Measurements from ENCODE around the gene NDUFS6. TPM values are rescaled to one million over a fixed set of nuclear protein-coding genes. Genes with fewer than 3 reads are reported as not detected.

The NDUFS6 gene
- total RNA-seq, 4 donors from 2014 or later = 26.5 to 36.9 (median 34.5) TPM

DNA sequence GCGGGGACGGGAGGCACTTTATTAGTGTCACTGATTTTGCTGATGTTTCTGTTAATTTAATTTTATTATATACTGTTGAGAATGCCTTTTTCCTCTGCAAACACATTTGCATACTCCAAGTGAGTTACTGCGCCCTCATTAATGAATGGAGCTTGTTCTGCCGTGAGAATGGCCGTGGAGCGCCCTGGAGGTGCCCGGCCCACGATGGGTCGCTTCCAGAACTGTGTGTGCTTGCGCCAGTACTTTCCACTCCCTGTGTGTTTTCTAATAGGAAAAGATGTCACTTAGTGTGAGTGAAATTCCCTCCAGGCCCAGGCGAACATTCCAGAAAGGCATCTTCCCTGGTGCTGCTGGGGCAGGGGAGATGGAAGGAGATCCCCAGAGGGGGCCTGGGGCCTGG, 30.1 kb downstream of the NDUFS6 start:
- TF ChIP-seq CTCF (IDR thresholded peaks at IDR 0.05; ENCODE audit: low read depth) = no peak

GRCh38 chr5:1831677-1832313, 30.6 kb downstream of the NDUFS6 start:
- TF ChIP-seq CTCF (IDR thresholded peaks at IDR 0.05; ENCODE audit: low read depth) = no peak

GRCh38 chr5:1832511-1833250, 31.5 kb downstream of the NDUFS6 start:
- TF ChIP-seq CTCF (IDR thresholded peaks at IDR 0.05; ENCODE audit: low read depth) = no peak

DNA sequence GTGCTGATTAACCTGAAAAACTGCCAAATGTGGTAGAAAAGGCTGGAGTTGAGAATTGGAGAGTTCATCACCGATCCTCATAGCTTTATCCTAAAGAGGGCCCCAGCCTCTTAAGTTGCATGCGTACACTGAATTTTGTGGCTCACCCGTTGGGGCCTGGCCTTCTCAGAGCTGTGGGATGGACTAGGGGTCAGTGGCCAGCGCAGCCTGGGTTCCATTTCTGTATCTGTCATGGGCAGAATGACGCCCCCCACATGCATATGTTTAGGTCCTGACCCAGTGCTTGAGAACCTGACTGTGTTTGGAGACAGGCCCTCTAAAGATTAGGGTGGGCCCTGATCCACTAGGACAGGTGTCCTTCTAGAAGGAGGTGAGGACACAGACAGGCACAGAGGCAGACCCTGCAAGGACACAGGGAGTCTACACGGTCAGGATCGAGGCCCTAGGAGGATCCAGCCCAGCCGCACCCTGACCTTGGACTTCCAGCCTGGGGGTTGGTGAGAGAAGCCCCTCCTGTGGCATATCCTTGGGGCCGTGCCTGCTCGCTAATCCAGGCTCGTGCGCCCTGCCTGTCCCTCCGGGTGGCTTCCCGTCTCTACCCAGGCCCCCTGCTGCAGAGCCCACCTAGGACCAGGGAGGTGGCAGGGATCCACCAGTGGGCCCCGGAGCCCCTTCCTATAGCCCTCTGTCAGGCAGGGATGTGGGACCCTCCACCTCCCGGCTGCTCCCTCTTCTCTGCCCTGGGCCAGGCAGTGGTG, 32.2 kb downstream of the NDUFS6 start:
- TF ChIP-seq CTCF (IDR thresholded peaks at IDR 0.05; ENCODE audit: low read depth) = no peak

DNA sequence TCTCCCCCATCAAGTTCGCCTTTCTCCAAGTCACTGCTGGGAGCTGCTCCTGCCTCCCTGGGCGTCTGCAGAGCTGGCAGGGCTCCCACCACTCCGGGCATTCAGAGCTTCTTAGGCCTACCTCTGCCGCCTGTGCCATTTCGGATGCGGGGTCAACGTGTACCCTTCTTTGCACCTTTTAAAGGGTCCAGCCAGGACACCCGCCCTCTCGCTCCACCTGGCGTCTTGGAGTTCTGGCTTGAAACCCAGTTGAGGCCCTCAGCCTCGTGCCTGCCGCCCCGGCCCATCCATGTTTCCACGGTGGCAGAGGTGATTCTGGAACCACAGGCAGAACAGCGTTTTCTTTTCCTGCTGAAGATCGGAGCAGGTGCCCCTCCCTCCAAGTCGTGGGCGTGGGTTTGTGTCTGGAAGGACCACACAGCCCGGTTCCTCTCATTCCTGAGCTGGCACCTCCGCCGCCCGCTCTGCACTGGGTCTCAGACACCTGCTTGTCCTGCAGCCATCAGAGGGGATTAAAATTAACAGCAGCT, 32.9 kb downstream of the NDUFS6 start:
- TF ChIP-seq CTCF (IDR thresholded peaks at IDR 0.05; ENCODE audit: low read depth) = no peak

DNA sequence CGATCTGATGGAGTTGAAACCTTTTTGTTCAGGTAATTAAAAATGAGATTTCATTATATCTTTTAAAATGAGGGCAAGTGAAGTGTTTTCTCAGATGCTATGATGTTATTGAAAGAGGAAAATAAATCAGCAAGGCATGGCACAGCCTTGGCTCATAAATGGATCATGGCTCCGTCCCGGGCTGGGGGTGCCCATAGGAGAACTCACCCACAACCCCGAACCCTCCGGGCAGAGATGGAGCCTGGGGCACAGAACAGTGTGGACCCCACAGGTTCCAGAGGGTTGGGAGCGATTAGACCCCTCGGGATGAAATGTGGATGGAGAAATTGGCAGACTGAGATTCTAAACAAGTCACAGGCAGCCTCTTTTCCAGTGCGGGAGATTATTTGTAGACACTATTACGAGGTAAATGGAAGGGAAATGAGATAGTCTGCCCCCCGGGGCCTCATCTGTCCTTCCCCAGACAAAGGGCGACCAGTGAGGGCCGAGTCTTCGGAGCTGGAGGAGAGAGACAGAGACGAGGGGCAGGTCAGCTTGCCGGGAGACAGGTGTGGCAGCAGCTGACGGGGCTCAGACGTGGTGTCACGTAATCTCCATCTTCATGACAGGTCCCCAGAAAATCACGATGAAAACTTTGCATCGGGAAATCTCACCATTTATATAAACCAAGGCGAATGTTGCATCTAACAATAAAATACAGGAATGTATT, 33.7 kb downstream of the NDUFS6 start:
- TF ChIP-seq CTCF (IDR thresholded peaks at IDR 0.05; ENCODE audit: low read depth) = no peak
